Colonic mucosa (tissue), 4 donors: ENCODE measurements around the gene UPB1. TPM values are rescaled to one million over a fixed set of nuclear protein-coding genes. Genes with fewer than 3 reads are reported as not detected.

Source experiments
- DNase-seq: peaks from one replicate; pipeline ENCODE4 v3.0.0-alpha.2; 2020
- H3K27ac ChIP-seq: fragments of 200-600 bp; one replicate; pipeline ENCODE4 v1.8.0; 2021
- H3K27me3 ChIP-seq: fragments of 200-600 bp; one replicate; pipeline ENCODE4 v1.8.0; 2021
- H3K36me3 ChIP-seq: fragments of 200-600 bp; one replicate; pipeline ENCODE4 v1.8.0; 2021
- H3K4me1 ChIP-seq: fragments of 200-600 bp; one replicate; pipeline ENCODE4 v1.8.0; 2021; ENCODE audit warnings: mild to moderate bottlenecking
- H3K4me3 ChIP-seq: fragments of 200-600 bp; one replicate; pipeline ENCODE4 v1.8.0; 2021
- H3K9ac ChIP-seq, 2 donors: one replicate each; pipeline ENCODE4 v1.7.0; 2013; ENCODE audit warnings: control low read depth in 2 of 2, low read depth in 2 of 2, low read length in 2 of 2
- H3K9me3 ChIP-seq: fragments of 200-600 bp; one replicate; pipeline ENCODE4 v1.8.0; 2021
- CTCF ChIP-seq: fragments of 200-600 bp; IDR thresholded peaks from one replicate; pipeline ENCODE4 v1.8.0; 2022; ENCODE audit warnings: antibody characterized with exemption, mild to moderate bottlenecking
- intact Hi-C: fragments of 100-400 bp; cut with DNase I; formaldehyde crosslinking; loops from one replicate; pipeline ENCODE4 v1.14.1; 2022
- total RNA-seq, 2 donors: library from RNA; stranded (reverse); fragmentation: NEBNext Ultra II Directional in 1 of 2; extraction: Animal tissue kit (Norgen Biotek cat#: 25700) in 1 of 2; gene quantifications; one replicate each; pipeline ENCODE4 v1.2.1, GENCODE V29; 2021
- donor health status: healthy.
- donor health status: DM: no; HTN: no; CAD: no.
- donor health status: DM: no; HTN: no; CAD: no.

Gene UPB1
- total RNA-seq, 2 donors from 2014 or later: 0.16 to 0.20 TPM

- H3K4me3 ChIP-seq: no peak overlapping the region
- TF ChIP-seq CTCF: peak; percentile 40
- H3K9ac ChIP-seq: no peak overlapping the region
- DNase-seq: peak; percentile 52
- H3K27me3 ChIP-seq: no peaks in the 10 kb centered on the region
- H3K9me3 ChIP-seq: no peaks in the 10 kb centered on the region
- no peaks in the 10 kb centered on the region for H3K4me1 ChIP-seq
- intact Hi-C loops: loop anchor here (5.0 kb wide), 1 partner anchor 81 kb away; no protein-coding TSS in a partner anchor
- H3K27ac ChIP-seq: no peak overlapping the region
- H3K36me3 ChIP-seq: no peaks in the 10 kb centered on the region
These were observed 8.2 kb downstream of the UPB1 start for GRCh38 chr22:24503137-24503842.

- H3K27ac ChIP-seq: no peak overlapping the region
- no peak overlapping the region for H3K9ac ChIP-seq
- no peaks in the 10 kb centered on the region for H3K9me3 ChIP-seq
- H3K4me1 ChIP-seq: no peaks in the 10 kb centered on the region
- no peaks in the 10 kb centered on the region for H3K27me3 ChIP-seq
- no peak for TF ChIP-seq CTCF
- intact Hi-C loops: loop anchor here (5.0 kb wide), 1 partner anchor 82 kb away; no protein-coding TSS in a partner anchor
- no peak for DNase-seq
- H3K4me3 ChIP-seq: no peak overlapping the region
- H3K36me3 ChIP-seq: no peaks in the 10 kb centered on the region
These were observed 8.8 kb downstream of the UPB1 start for GRCh38 chr22:24503843-24504338.

- no peaks in the 10 kb centered on the region for H3K4me1 ChIP-seq
- no peak overlapping the region for H3K4me3 ChIP-seq
- no peak overlapping the region for H3K9ac ChIP-seq
- H3K27ac ChIP-seq: no peak overlapping the region
- no peaks in the 10 kb centered on the region for H3K9me3 ChIP-seq
- intact Hi-C loops: loop anchor here (5.0 kb wide), 1 partner anchor 82 kb away; no protein-coding TSS in a partner anchor
- no peaks in the 10 kb centered on the region for H3K27me3 ChIP-seq
- no peak for DNase-seq
- H3K36me3 ChIP-seq: no peaks in the 10 kb centered on the region
- no peak for TF ChIP-seq CTCF
These were observed 9.4 kb downstream of the UPB1 start for GRCh38 chr22:24504540-24504939.

- Histone ChIP-seq H3K4me1 (no peaks in the 10 kb centered on the region), H3K36me3 (no peaks in the 10 kb centered on the region), H3K4me3 (no peak overlapping the region), H3K27ac (no peak overlapping the region), H3K9ac (no peak overlapping the region), H3K9me3 (no peaks in the 10 kb centered on the region), H3K27me3 (no peaks in the 10 kb centered on the region)
- no peak for DNase-seq
- intact Hi-C loops: loop anchor here (5.0 kb wide), 1 partner anchor 83 kb away; no protein-coding TSS in a partner anchor
- no peak for TF ChIP-seq CTCF
These were observed 10.0 kb downstream of the UPB1 start for GRCh38 chr22:24504956-24505736.

GRCh38 chr22:24506802-24507438 is 11.8 kb downstream of the UPB1 start:
- Histone ChIP-seq H3K9ac (no peak overlapping the region), H3K27ac (peak overlapping the region; percentile 2), H3K36me3 (no peaks in the 10 kb centered on the region), H3K9me3 (no peaks in the 10 kb centered on the region), H3K4me1 (peaks cover 10% of the 10 kb centered on the region), H3K4me3 (no peak overlapping the region), H3K27me3 (no peaks in the 10 kb centered on the region)
- intact Hi-C loops: no loop called here
- no peak for DNase-seq
- no peak for TF ChIP-seq CTCF
